Stimulated activated effector memory CD8-positive, alpha-beta T cell treated with anti-CD3 and anti-CD28 coated beads, Interleukin-12 subunit alpha, Interleukin-12 subunit beta, amount 100 ng/mL, for 72 hours (primary cell): Measurements from ENCODE around the gene WNT5B.
"Not testable (repeated sequence)": the region's sequence is repeated elsewhere in the genome, so short reads cannot be mapped to it uniquely, and the experiment has no call there.

Experiments
- ATAC-seq: fragments of 150-1000 bp; cut with Tn5 transposase; 2 replicates; pipeline ENCODE4 v1.10.0; 2021
- DNase-seq, 2 donors: peaks; one replicate each; pipeline ENCODE4 v3.0.0; 2021 to 2022; ENCODE audit warnings: low spot score in 2 of 2
- H3K27ac Mint-ChIP-seq: one replicate; pipeline ENCODE4 v1.8.0; 2022; ENCODE audit warnings: mild to moderate bottlenecking, mixed read lengths
- H3K36me3 Mint-ChIP-seq: one replicate; pipeline ENCODE4 v1.8.0; 2022; ENCODE audit warnings: mild to moderate bottlenecking, mixed read lengths
- H3K4me1 Mint-ChIP-seq: one replicate; pipeline ENCODE4 v1.8.0; 2022; ENCODE audit warnings: mixed read lengths
- H3K4me3 Mint-ChIP-seq: one replicate; pipeline ENCODE4 v1.8.0; 2022; ENCODE audit warnings: mild to moderate bottlenecking, mixed read lengths
- H3K9me3 Mint-ChIP-seq: one replicate; pipeline ENCODE4 v1.8.0; 2022; ENCODE audit warnings: mixed read lengths

Gene WNT5B

GRCh38 chr12:1593174-1594005 lies 35.6 kb upstream of the WNT5B start:
- H3K4me3 Mint-ChIP-seq: peak overlapping the region; percentile 83
- DNase-seq: peak; percentile 33 to 79
- peaks cover 49% of the 10 kb centered on the region for H3K4me1 Mint-ChIP-seq
- no peaks in the 10 kb centered on the region for H3K9me3 Mint-ChIP-seq
- H3K36me3 Mint-ChIP-seq: peaks cover 52% of the 10 kb centered on the region
- peak; percentile 42 for ATAC-seq
- peak overlapping the region; percentile 92 for H3K27ac Mint-ChIP-seq

- peaks cover 43% of the 10 kb centered on the region for H3K4me1 Mint-ChIP-seq
- H3K9me3 Mint-ChIP-seq: no peaks in the 10 kb centered on the region
- peak overlapping the region; percentile 83 for H3K4me3 Mint-ChIP-seq
- DNase-seq (peak in 1 of 2 donors; percentile 50), ATAC-seq (no peak)
- H3K27ac Mint-ChIP-seq: no peak overlapping the region
- peaks cover 50% of the 10 kb centered on the region for H3K36me3 Mint-ChIP-seq
Observed at GRCh38 chr12:1594006-1594260, 35.1 kb upstream of the WNT5B start.

DNA sequence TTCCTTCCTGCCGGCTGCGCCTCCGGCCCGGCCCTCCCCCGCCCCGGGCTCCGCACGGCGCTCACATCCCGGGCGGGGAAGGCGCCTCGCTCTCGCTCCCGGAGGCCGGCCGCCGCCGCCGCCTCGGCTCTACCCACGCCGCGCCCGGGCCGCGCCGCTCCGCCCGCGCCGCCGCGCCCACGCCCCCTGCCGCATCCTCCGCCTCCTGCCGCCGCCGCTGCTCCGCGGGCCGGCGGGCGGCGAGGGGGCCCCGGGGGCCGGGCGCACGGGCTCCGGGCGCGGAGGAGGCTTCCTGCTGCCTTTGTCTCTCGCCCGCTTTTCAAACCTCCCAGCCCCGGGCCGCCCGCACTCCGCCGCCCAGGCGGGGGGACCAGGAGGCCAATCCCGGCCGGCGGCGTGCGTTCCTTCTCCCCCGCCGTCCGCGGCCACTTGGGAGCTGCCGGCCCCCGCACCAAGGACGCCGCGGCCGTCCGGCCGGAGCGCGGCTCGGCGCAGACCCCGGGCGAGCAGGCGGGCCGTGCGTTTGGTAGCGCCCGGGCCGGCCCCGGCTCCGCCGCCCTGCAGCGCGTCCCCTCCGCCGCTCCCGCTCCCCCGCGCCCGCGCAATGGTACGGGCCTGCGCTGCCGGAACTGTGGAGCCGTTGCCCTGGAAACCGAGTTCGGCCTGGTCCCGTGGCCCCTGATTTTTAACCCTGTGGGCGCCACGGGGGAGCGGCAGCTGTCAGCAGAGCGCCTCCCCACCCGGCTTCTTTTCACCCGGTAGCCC lies 34.6 kb upstream of the WNT5B start, which contains the start of gene FBXL14:
TSS of gene FBXL14 (minus strand) at position 321 of the 765 bp plus-strand sequence. CDS start 515 bp downstream, outside the sequence.
- Mint-ChIP-seq H3K36me3 (peaks cover 45% of the 10 kb centered on the region), H3K27ac (peak within 1 kb of the TSS; percentile 94), H3K9me3 (no peaks in the 10 kb centered on the region), H3K4me1 (peaks cover 42% of the 10 kb centered on the region), H3K4me3 (peak within 1 kb of the TSS; percentile 83)
- DNase-seq (peak; percentile 84 to 93), ATAC-seq (peak; percentile 82)

- no peak for DNase-seq
- peak overlapping the region; percentile 94 for H3K27ac Mint-ChIP-seq
- no peak for ATAC-seq
- peak overlapping the region; percentile 83 for H3K4me3 Mint-ChIP-seq
- peaks cover 42% of the 10 kb centered on the region for H3K4me1 Mint-ChIP-seq
- H3K36me3 Mint-ChIP-seq: peaks cover 42% of the 10 kb centered on the region
- H3K9me3 Mint-ChIP-seq: no peaks in the 10 kb centered on the region
Observed at GRCh38 chr12:1595026-1595561, 33.9 kb upstream of the WNT5B start.

GRCh38 chr12:1595690-1596347 lies 33.2 kb upstream of the WNT5B start:
- peaks cover 40% of the 10 kb centered on the region for H3K4me1 Mint-ChIP-seq
- H3K27ac Mint-ChIP-seq: peak overlapping the region; percentile 94

DNA sequence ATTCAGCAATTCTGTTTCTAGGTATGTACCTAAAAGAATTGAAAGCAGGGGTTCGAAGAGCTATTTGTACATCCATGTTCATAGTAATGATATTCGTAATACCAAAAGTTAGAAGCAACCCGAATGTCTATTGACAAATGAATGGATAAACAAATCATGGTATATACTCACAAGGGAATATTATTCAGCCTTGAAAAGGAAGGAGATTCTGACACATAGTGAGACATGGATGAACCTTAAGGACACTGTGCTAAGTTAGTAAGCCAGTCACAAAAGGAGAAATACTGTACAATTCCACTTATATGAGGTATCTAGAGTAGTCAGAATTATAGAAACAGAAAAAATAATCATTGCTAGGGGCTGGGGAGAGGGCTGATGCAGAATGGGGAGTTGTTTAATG lies 30.3 kb upstream of the WNT5B start:
- ATAC-seq: no peak
- H3K27ac Mint-ChIP-seq: no peak overlapping the region
- no peaks in the 10 kb centered on the region for H3K9me3 Mint-ChIP-seq
- peaks cover 33% of the 10 kb centered on the region for H3K4me1 Mint-ChIP-seq
- no peak for DNase-seq
- H3K4me3 Mint-ChIP-seq: no peak overlapping the region
- peaks cover 11% of the 10 kb centered on the region for H3K36me3 Mint-ChIP-seq

More at GRCh38 chr12:1595690-1596347, 33.2 kb upstream of the WNT5B start:
- peak overlapping the region; percentile 83 for H3K4me3 Mint-ChIP-seq
- H3K9me3 Mint-ChIP-seq: no peaks in the 10 kb centered on the region
- peaks cover 38% of the 10 kb centered on the region for H3K36me3 Mint-ChIP-seq
- ATAC-seq (no peak), DNase-seq (no peak)

DNA sequence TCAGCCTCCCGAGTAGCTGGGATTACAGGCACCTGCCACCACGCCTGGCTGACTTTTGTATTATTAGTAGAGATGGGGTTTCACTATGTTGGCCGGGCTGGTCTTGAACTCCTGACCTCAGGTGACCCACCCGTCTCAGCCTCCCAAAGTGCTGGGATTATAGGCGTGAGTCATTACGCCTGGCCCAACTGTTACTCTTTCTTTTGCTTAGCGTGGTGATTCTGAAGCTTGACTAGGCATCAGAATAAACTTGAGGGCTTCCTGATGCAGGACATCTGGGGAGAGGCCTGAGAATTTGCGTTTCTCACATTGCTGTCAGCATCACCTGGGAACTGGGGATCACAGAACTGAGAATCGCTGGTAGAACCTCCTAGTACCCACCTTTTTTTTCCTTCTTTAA lies 26.3 kb upstream of the WNT5B start:
- not testable (repeated sequence) for H3K9me3 Mint-ChIP-seq, DNase-seq, ATAC-seq, H3K36me3 Mint-ChIP-seq
- Mint-ChIP-seq H3K4me1 (peaks cover 47% of the 10 kb centered on the region), H3K4me3 (peak overlapping the region; percentile 82), H3K27ac (peak overlapping the region; percentile 97)

DNA sequence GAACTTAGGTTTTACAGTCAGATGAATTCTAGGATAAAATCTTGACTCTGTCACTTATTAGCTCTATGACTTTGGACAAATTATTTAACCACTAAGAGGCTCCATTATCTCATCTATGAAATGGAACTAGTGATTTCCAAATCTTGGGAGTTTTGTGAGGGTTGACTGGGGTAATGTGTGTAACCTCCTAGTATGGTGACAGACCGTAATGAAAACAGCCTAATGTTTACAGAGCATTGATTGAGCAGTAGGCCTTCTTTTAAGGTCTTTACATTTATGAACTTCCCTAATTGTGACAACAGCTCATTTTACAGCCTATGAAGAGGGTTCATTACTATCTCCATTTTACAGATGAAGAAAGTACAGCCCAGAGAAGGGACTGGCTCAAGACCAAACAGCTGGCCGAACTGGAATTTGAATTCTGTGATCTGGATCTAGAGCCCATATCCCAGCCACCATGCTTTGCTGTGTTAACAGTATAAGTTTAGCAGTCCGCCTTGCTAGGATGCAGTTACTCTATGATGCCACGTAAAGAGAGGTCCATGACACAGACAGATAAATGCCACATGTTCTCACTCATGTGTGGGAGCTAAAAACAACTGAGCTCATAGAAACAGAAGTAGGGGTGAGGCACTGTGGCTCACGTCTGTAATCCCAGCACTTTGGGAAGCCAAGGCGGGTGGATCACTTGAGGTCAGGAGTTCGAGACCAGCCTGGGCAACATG lies 25.6 kb upstream of the WNT5B start:
- ATAC-seq: no peak
- Mint-ChIP-seq H3K9me3 (no peaks in the 10 kb centered on the region), H3K4me1 (peaks cover 47% of the 10 kb centered on the region), H3K4me3 (peak overlapping the region; percentile 82), H3K36me3 (peaks cover 5% of the 10 kb centered on the region), H3K27ac (peak overlapping the region; percentile 97)
- DNase-seq: no peak

GRCh38 chr12:1604464-1604863 lies 24.6 kb upstream of the WNT5B start:
- Mint-ChIP-seq H3K4me3 (peak overlapping the region; percentile 72), H3K9me3 (no peaks in the 10 kb centered on the region), H3K27ac (peak overlapping the region; percentile 71), H3K36me3 (peaks cover 5% of the 10 kb centered on the region), H3K4me1 (peaks cover 47% of the 10 kb centered on the region)
- ATAC-seq (no peak), DNase-seq (no peak)

DNA sequence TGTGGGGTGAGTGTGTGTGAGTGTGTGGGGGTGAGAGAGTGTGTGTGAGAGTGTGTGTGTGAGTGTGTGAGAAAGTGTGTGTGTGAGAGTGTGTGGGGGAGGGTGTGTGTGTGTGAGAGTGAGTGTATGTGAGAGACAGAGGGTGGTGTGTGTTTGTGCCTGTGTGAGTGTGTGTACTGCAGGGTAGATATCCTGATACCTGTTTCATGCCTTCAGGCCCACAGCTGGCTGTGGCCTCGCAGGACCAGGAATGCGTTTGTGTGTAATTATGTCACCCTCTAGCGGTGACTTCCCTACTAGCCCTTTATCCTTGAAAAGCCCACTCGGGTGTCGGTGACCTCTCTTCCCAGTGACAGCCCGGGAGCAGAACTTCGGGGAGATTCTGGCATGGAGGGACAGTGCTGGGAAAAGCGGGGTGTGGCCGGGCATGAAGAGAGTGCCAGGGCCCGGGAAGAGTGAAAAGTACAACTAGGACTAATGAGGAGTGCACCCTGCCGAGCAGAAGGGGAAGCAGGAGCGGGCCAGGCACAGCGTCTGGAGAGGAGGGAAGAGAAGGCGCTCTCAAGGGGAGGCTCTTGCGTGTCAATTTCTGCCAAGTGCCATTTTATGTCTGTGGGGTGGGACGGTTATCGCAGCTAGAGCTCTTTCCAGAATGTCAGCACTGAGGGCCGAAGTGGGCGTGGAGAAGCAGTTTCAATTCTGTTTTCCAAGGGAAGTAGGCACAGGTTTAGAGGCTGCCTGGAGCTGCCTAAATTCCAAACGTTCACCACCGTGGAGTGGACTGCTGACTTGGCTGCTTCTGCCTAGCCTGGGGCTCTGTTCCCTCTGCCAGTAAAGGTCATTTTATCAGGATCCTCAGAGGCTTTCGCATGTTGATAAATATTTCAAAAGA lies 23.7 kb upstream of the WNT5B start:
- ATAC-seq (peak; percentile 75), DNase-seq (peak; percentile 32 to 70)
- Mint-ChIP-seq H3K9me3 (no peaks in the 10 kb centered on the region), H3K4me1 (peaks cover 47% of the 10 kb centered on the region), H3K36me3 (peaks cover 5% of the 10 kb centered on the region), H3K4me3 (peak overlapping the region; percentile 72), H3K27ac (peak overlapping the region; percentile 71)

- H3K9me3 Mint-ChIP-seq: no peaks in the 10 kb centered on the region
- peaks cover 39% of the 10 kb centered on the region for H3K4me1 Mint-ChIP-seq
- DNase-seq: peak; percentile 45 to 66
- H3K27ac Mint-ChIP-seq: peak overlapping the region; percentile 71
- H3K4me3 Mint-ChIP-seq: peak overlapping the region; percentile 72
- H3K36me3 Mint-ChIP-seq: peaks cover 5% of the 10 kb centered on the region
- ATAC-seq: peak; percentile 72
Observed at GRCh38 chr12:1606021-1606622, 22.9 kb upstream of the WNT5B start.

- Mint-ChIP-seq H3K27ac (no peak overlapping the region), H3K4me3 (no peak overlapping the region), H3K9me3 (no peaks in the 10 kb centered on the region), H3K36me3 (peaks cover 5% of the 10 kb centered on the region), H3K4me1 (peaks cover 25% of the 10 kb centered on the region)
- ATAC-seq: no peak
- DNase-seq: no peak
Observed at GRCh38 chr12:1607940-1608712, 20.9 kb upstream of the WNT5B start.

- Mint-ChIP-seq H3K4me3 (no peak overlapping the region), H3K4me1 (peaks cover 24% of the 10 kb centered on the region), H3K9me3 (no peaks in the 10 kb centered on the region), H3K36me3 (peaks cover 5% of the 10 kb centered on the region), H3K27ac (no peak overlapping the region)
- ATAC-seq (no peak), DNase-seq (no peak)
Observed at GRCh38 chr12:1608713-1609119, 20.3 kb upstream of the WNT5B start.
